ENCODE results near the gene ATOX1.

- TF ChIP-seq POLR2A (IDR thresholded peaks at IDR 0.05; ENCODE audit: low read depth, low read length) (peak; percentile 67), BHLHE40 (IDR thresholded peaks at IDR 0.05; ENCODE audit: low read depth, low read length) (no peak), USF2 (IDR thresholded peaks at IDR 0.05; ENCODE audit: low read depth, low read length) (no peak), CTCF (conservative IDR thresholded peaks at IDR 0.05; ENCODE audit: low read depth, low read length) (no peak), ELK1 (IDR thresholded peaks at IDR 0.05; ENCODE audit: borderline replicate concordance, low read depth, low read length) (no peak), RAD21 (IDR thresholded peaks at IDR 0.05; ENCODE audit: low read length) (no peak), NFE2L2 (IDR thresholded peaks at IDR 0.05; ENCODE audit: low read depth, low read length) (no peak), MAZ (IDR thresholded peaks at IDR 0.05; ENCODE audit: borderline replicate concordance, low read depth, low read length) (no peak), CHD1 (IDR thresholded peaks at IDR 0.05; ENCODE audit: low read depth, low read length) (no peak), MXI1 (IDR thresholded peaks at IDR 0.05; ENCODE audit: borderline replicate concordance, low read depth, low read length) (no peak), MAFK (IDR thresholded peaks at IDR 0.05; ENCODE audit: low read depth, low read length) (no peak), CEBPB (IDR thresholded peaks at IDR 0.05; ENCODE audit: low read depth, low read length) (no peak)
Measured at GRCh38 chr5:151718153-151718552, 40.3 kb downstream of the ATOX1 start.

Data from IMR-90 (cell line).